ENCODE results near the gene DPYSL5.

DPYSL5 gene

GRCh38 chr2:26986576-26986975, 138.6 kb downstream of the DPYSL5 start:
- in situ Hi-C loops (cut with HindIII; ENCODE audit: low sequenced_read_pairs): no loop called here

GRCh38 chr2:26988058-26988860, 140.3 kb downstream of the DPYSL5 start:
- in situ Hi-C loops (cut with HindIII; ENCODE audit: low sequenced_read_pairs): no loop called here

DNA sequence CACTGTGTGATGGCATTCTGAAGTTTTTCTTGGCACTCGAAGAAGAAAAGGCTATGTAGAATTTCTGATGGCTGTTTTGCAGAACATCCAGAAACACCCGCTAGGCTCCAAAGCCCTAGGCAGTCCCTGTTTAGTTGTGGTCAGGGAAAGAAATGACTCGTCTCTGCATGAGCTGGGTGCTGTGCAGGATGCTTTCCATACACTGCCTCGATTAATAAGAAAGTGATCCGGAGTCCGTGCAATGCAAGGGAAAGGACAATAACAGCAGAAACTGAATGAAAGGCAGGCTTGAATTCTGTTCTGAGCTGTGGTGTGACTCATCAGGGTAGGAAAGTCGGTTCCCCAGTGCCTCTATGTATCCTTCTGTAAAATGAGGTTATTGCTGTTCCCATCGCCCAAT, 141.2 kb downstream of the DPYSL5 start:
- in situ Hi-C loops (cut with HindIII; ENCODE audit: low sequenced_read_pairs): no loop called here

DNA sequence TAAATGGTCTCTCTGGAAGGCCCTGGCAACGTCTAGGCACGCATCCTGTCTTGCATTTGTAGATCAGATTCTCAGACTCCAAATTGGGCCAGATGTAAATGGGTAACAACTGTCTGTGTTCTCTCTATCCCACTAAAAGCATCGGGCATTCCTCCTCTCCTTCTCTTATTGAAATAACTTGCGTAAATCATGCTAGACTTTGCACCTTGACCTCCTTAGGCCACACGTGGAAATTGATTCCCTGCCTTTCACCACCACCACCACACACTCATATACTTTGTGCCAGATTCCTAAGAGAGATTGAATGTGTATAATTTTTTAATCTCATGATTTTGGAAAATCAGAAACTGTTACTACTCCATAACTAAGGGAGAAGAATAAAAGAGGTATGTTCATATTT, 143.8 kb downstream of the DPYSL5 start:
- in situ Hi-C loops (cut with HindIII; ENCODE audit: low sequenced_read_pairs): no loop called here

DNA sequence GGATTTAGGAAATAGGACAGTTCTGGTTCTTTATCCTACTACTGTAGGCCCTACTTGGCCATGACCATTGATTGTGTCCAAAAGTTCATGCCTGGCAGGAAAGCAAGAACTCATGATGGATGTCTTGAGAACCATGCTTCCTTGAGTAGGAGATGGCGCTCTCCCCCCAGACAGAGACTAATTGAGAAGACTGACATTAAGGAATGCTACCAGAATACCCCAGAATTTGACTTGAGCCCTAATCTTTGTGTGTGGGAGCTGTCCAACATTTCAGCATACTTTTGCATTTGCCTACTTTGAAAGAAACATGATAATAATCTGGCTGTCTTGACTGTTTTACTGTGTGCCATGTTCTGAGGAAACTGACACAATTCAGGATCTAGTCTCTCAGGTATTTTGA, 145.8 kb downstream of the DPYSL5 start:
- in situ Hi-C loops (cut with HindIII; ENCODE audit: low sequenced_read_pairs): no loop called here

DNA sequence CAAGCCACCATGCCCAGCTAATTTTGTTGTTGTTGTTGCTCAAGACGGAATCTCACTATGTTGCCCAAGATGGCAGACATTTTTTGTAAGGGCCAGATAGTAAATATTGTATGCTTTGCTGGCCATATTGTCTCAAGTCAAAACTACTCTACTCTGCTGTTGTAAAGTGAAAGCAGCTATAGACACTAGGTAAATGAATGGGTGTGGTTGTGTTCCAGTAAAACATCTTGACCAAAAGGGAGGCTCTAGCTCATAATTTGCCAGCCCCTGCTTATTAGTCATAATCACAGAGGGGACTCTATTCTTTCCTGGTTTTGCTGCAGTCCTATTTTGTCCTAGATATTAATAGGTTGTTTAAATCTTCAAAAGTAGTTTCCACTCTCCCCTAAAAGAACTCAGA, 147.1 kb downstream of the DPYSL5 start:
- in situ Hi-C loops (cut with HindIII; ENCODE audit: low sequenced_read_pairs): no loop called here

DNA sequence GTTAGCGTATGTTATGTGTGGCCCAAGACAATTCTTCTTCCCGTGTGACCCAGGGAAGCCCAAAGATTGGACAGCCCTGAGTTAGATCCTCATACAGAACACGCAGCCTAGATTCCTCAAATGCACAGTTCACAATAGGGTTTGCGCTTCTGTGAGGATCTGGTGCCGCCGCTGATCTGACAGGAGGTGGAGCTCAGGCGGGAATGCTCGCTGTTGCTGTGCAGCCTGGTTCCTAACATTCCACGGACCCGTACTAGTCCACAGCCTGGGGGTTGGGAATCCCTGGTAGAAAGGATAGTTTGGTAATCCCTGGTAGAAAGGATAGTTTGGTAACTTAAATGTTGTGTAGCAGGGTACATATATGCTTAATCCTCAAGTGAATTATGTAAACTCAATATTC, 149.5 kb downstream of the DPYSL5 start:
- in situ Hi-C loops (cut with HindIII; ENCODE audit: low sequenced_read_pairs): no loop called here

DNA sequence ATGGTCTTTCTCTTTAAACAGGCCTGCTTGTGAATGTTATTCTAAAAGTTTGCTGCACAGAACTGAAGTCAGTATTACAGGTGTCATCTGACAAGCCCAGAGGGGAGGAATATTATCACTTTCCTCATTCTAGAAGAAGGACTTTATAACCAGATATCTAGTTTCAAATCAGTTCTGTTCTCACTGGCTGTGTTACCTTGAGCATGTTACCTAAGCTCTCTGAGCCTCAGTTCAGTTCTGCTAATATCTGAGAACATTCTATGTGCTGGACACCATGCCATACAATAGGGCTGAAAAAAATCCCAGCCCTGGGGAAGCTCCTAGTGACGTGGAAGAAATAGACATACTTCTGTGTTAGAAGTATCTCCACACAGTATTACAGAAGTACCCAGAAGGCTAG, 150.4 kb downstream of the DPYSL5 start:
- in situ Hi-C loops (cut with HindIII; ENCODE audit: low sequenced_read_pairs): no loop called here
